Activated CD8-positive, alpha-beta T cell treated with anti-CD3 and anti-CD28 coated beads for 36 hours (primary cell): ENCODE results near the gene SAP30BP. TPM values are rescaled to one million over a fixed set of nuclear protein-coding genes. Genes with fewer than 3 reads are reported as not detected.
A peak's percentile ranks its signal among the peaks of the same experiment; 100 is the strongest.

Experiments used
- ATAC-seq: fragments of 200-7000 bp; cut with Tn5 transposase; one replicate; pipeline ENCODE4 v1.10.0; 2021; ENCODE audit warnings: mild to moderate bottlenecking, moderate library complexity
- CTCF ChIA-PET: fragments of 350-600 bp; sonication (Branson Sonifier 250); formaldehyde crosslinking; loops from one replicate; lab custom pipeline; 2021; ENCODE audit warnings: antibody characterized with exemption; lab: Charles Lee
- POLR2A ChIA-PET: fragments of 350-600 bp; sonication (Branson Sonifier 250); formaldehyde crosslinking; loops from one replicate; lab custom pipeline; 2021; ENCODE audit warnings: antibody characterized with exemption; lab: Charles Lee
- DNase-seq: peaks from one replicate; pipeline ENCODE4 v3.0.0-alpha.2; 2020
- H3K27ac Mint-ChIP-seq: one replicate; pipeline ENCODE4 v1.8.0; 2021; ENCODE audit warnings: mild to moderate bottlenecking, mixed read lengths
- H3K27me3 Mint-ChIP-seq: one replicate; pipeline ENCODE4 v1.8.0; 2021; ENCODE audit warnings: mixed read lengths
- H3K36me3 Mint-ChIP-seq: one replicate; pipeline ENCODE4 v1.8.0; 2021; ENCODE audit warnings: low read depth, mixed read lengths
- H3K4me1 Mint-ChIP-seq: one replicate; pipeline ENCODE4 v1.8.0; 2021; ENCODE audit warnings: low read depth, mixed read lengths
- H3K4me3 Mint-ChIP-seq: one replicate; pipeline ENCODE4 v1.8.0; 2021; ENCODE audit warnings: mild to moderate bottlenecking, moderate library complexity, mixed read lengths
- H3K9me3 Mint-ChIP-seq: one replicate; pipeline ENCODE4 v1.8.0; 2021; ENCODE audit warnings: mixed read lengths
- intact Hi-C: fragments of 100-400 bp; cut with micrococcal nuclease; formaldehyde crosslinking; loops from one replicate; pipeline ENCODE4 v1.10.0; 2022
- total RNA-seq, 2 experiments: library from RNA; stranded (reverse); gene quantifications; one replicate each; pipeline ENCODE4 v1.2.3, GENCODE V29; 2021
- TF ChIP-seq, protein P1 (sequence below): fragments of 200-600 bp; IDR thresholded peaks from one replicate; pipeline ENCODE4 v1.8.0; 2022; ENCODE audit warnings: antibody characterized with exemption, mild to moderate bottlenecking

The SAP30BP gene
- total RNA-seq, 2 experiments from 2014 or later, result 73.0 to 75.8 TPM

DNA sequence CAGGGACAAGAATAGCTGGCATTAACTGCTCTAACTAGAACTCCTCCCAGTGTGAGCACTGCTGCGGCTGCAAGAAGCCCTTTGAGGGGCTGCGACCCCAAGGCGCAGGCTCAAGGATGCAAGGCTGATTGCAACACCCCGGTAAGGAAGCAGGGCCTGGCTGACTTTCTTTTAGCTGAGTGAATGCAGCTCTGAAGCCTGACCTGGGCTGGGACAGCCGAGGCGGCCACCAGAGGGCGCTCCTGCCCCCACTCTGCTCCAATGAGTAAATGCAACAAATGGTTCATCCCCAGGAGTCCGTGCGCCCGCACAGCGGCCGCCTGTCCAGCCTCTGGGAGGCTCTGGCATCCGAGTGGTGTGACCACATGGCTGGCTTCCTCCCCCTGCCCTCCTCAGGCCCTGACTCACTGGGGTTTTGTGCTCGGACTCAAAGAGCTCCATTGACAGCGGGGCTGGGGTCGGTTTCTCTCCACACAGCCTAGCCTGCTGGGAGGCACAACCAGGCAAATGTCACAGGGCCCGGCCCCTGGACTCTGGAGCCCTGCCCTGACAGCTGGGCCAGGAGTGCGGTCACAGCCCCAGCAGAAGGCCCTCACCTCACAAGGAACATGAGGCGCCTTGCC lies 34.2 kb upstream of the SAP30BP start, which contains the start of gene SMIM5:
Gene SMIM5, plus strand, starts transcription at position 572 of the 623 bp plus-strand sequence. CDS start 6,768 bp downstream, outside the sequence.
- intact Hi-C loops, result loop anchor here (5.0 kb wide), 1 partner anchor 114 kb away; no protein-coding TSS in a partner anchor
- no peak within 1 kb of the TSS for H3K4me3 Mint-ChIP-seq
- H3K27me3 Mint-ChIP-seq, result no peaks in the 10 kb centered on the region
- no peak within 1 kb of the TSS for H3K27ac Mint-ChIP-seq
- CTCF ChIA-PET, result interaction anchor here (0.6 to 12.2 kb wide), 61 partner anchors 9 to 400 kb away, joined by 3 to 280 read pairs (median 6); partner anchors contain the start of genes GALK1, ITGB4, RECQL5 and SAP30BP
- ATAC-seq, result peak; percentile 93
- H3K4me1 Mint-ChIP-seq, result peaks cover 4% of the 10 kb centered on the region
- POLR2A ChIA-PET, result interaction anchor here (0.7 to 1.5 kb wide), 7 partner anchors 9 to 144 kb away, joined by 3 to 7 read pairs (median 4); partner anchors contain the start of genes RECQL5 and SAP30BP
- DNase-seq, result peak; percentile 88
- no peaks in the 10 kb centered on the region for H3K36me3 Mint-ChIP-seq
- TF ChIP-seq, protein P1, sequence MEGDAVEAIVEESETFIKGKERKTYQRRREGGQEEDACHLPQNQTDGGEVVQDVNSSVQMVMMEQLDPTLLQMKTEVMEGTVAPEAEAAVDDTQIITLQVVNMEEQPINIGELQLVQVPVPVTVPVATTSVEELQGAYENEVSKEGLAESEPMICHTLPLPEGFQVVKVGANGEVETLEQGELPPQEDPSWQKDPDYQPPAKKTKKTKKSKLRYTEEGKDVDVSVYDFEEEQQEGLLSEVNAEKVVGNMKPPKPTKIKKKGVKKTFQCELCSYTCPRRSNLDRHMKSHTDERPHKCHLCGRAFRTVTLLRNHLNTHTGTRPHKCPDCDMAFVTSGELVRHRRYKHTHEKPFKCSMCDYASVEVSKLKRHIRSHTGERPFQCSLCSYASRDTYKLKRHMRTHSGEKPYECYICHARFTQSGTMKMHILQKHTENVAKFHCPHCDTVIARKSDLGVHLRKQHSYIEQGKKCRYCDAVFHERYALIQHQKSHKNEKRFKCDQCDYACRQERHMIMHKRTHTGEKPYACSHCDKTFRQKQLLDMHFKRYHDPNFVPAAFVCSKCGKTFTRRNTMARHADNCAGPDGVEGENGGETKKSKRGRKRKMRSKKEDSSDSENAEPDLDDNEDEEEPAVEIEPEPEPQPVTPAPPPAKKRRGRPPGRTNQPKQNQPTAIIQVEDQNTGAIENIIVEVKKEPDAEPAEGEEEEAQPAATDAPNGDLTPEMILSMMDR, result peak; percentile 95
- H3K9me3 Mint-ChIP-seq, result no peaks in the 10 kb centered on the region

DNA sequence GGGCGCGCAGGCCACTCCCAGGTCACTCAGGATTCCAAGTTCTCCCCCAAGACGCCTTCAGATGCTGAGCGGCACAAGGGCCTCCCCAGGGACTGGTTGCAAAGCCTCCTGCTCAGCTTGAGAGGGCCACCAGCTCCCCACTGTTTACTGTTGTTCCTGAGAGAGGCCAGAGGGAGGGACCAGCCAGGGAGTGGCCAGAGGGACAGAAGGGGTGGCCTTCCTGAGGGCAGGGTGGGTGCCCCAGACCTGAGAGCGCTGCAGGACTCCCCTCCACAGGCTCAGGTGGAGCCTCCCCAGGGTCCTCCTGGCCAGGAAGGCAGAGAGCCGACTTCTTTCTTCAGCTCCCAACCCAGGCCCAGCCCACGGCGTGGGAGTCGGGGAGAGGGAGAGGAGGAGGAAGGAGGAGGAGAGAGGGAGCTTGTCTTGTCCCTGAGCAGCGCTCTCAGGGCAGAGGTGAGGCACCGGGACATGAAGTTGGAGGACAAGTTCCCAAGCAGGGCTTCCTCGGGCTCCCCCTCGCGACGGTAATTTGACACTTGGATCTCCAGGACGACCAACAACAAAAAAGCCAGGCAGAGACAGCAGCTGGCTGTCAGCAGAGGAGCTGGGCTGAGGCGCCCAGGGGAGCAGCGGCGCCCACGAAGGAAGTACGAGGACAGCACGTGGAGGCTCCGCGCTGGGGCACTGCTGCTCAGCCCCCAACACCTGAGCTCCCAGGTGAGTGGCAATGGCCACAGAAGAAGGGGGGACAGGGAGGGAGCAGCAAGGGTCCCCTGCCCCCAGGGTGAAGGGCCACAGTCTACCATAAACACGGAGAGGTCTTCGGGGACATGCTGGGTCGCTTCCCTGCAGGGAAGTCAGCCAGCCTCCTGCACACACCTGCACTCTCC lies 33.4 kb upstream of the SAP30BP start:
- POLR2A ChIA-PET, result interaction anchor here (0.6 to 1.5 kb wide), 9 partner anchors 8 to 293 kb away, joined by 3 to 7 read pairs (median 3); partner anchors contain the start of genes RECQL5 and SAP30BP
- H3K4me1 Mint-ChIP-seq, result peaks cover 4% of the 10 kb centered on the region
- no peaks in the 10 kb centered on the region for H3K9me3 Mint-ChIP-seq
- no peak overlapping the region for H3K27ac Mint-ChIP-seq
- TF ChIP-seq, protein P1, result no peak
- peak; percentile 28 for ATAC-seq
- H3K36me3 Mint-ChIP-seq, result no peaks in the 10 kb centered on the region
- no peaks in the 10 kb centered on the region for H3K27me3 Mint-ChIP-seq
- DNase-seq, result peak; percentile 71
- CTCF ChIA-PET, result interaction anchor here (0.8 to 12.2 kb wide), 53 partner anchors 8 to 400 kb away, joined by 3 to 280 read pairs (median 7); partner anchors contain the start of genes ITGB4, RECQL5, SAP30BP and TMEM94
- intact Hi-C loops, result loop anchor here (5.0 kb wide), 1 partner anchor 114 kb away; no protein-coding TSS in a partner anchor
- H3K4me3 Mint-ChIP-seq, result no peak overlapping the region

DNA sequence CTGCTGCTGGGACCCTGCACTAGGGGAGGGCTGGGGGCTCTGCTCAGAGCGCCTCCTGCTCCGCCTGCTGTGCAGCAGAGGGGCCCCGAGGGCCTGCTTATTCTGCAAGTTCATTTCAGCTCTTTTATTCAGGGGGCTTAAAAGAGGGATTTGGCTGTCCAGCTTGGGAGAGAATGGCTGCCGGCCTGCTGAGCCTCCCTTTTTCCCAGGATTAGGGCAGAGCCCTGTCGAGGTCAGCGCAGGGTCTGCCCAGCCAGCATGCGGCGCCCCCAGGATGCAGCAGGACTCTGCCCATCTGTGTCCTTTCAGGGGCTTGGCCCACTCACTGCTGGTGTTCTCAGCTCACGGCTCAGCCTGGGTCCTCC lies 32.8 kb upstream of the SAP30BP start:
- TF ChIP-seq, protein P1, result no peak
- intact Hi-C loops, result loop anchor here (5.0 kb wide), 1 partner anchor 113 kb away; no protein-coding TSS in a partner anchor
- no peak for DNase-seq
- no peaks in the 10 kb centered on the region for H3K36me3 Mint-ChIP-seq
- no peaks in the 10 kb centered on the region for H3K9me3 Mint-ChIP-seq
- no peak overlapping the region for H3K4me3 Mint-ChIP-seq
- ChIA-PET CTCF (interaction anchor here (0.6 to 12.2 kb wide), 30 partner anchors 8 to 298 kb away, joined by 3 to 280 read pairs (median 12); partner anchors contain the start of genes ITGB4, RECQL5, SAP30BP and TMEM94), POLR2A (interaction anchor here (1.3 kb wide), 1 partner anchor 12 kb away, joined by 3 read pairs; a partner anchor contains a TSS)
- ATAC-seq, result no peak
- no peak overlapping the region for H3K27ac Mint-ChIP-seq
- H3K27me3 Mint-ChIP-seq, result no peaks in the 10 kb centered on the region
- H3K4me1 Mint-ChIP-seq, result peaks cover 4% of the 10 kb centered on the region

DNA sequence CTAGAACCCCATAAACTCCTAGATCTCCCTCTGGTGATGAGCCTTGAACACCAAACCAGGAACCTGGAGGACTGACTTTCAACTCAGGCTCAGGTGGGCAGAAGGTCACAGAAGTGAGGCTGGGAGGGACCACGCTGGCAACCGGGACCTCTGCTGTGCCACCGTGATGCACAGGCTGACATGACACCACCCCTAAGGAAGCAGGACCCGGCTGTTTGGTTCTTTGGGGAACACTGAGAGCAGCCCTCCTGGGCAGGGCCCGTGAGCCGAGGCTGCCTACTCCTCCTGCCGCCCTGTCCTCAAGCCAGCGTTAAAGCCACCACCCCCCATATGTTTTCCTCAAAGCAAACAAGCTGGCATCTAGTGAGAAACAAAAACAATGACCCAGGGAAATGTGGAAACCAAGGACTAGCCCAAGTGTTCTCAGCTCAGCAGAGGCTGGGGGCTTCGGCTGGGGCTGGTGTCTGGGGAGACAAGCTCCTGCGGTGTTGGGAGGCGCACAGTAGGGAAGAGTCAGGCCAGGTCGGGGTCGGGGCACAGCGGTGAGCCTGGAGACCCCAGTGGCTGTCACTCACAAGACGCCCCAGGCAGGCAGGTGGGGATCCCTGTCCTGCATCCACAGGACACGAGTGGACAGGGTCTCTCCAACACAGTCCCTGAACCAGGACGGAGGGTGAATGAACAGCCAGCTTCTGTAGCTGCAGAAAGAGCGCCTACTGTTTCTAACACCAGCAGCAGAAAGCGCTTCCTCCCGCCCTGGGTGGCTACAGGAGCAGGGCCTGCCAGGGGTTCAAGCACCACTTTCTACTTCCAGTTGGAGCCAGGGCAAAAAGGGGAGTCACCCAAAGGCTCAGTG lies 32.2 kb upstream of the SAP30BP start:
- no peak for DNase-seq

More for the DNA sequence above, 32.2 kb upstream of the SAP30BP start:
- CTCF ChIA-PET, result interaction anchor here (0.6 to 12.2 kb wide), 13 partner anchors 10 to 299 kb away, joined by 3 to 280 read pairs (median 21); a partner anchor contains a TSS
- ATAC-seq, result no peak
- intact Hi-C loops, result loop anchor here (5.0 kb wide), 1 partner anchor 112 kb away; no protein-coding TSS in a partner anchor
- Mint-ChIP-seq H3K36me3 (no peaks in the 10 kb centered on the region), H3K4me3 (no peak overlapping the region), H3K4me1 (peaks cover 4% of the 10 kb centered on the region), H3K27me3 (no peaks in the 10 kb centered on the region), H3K9me3 (no peaks in the 10 kb centered on the region), H3K27ac (no peak overlapping the region)
- TF ChIP-seq, protein P1, result no peak
- POLR2A ChIA-PET, result interaction anchor here (1.3 kb wide), 1 partner anchor 11 kb away, joined by 3 read pairs; a partner anchor contains a TSS
